ENCODE data around the gene TMEM106A.
"Not testable (repeated sequence)": the region's sequence is repeated elsewhere in the genome, so short reads cannot be mapped to it uniquely, and the experiment has no call there.

Gene TMEM106A

GRCh38 chr17:43215341-43215740 lies 3.7 kb downstream of the TMEM106A start:
- DNase-seq (ENCODE audit: low read depth): no peak

GRCh38 chr17:43216369-43216761 lies 4.7 kb downstream of the TMEM106A start:
- DNase-seq (ENCODE audit: low read depth): no peak

GRCh38 chr17:43216762-43217613 lies 5.3 kb downstream of the TMEM106A start:
- no peak for DNase-seq (ENCODE audit: low read depth)

DNA sequence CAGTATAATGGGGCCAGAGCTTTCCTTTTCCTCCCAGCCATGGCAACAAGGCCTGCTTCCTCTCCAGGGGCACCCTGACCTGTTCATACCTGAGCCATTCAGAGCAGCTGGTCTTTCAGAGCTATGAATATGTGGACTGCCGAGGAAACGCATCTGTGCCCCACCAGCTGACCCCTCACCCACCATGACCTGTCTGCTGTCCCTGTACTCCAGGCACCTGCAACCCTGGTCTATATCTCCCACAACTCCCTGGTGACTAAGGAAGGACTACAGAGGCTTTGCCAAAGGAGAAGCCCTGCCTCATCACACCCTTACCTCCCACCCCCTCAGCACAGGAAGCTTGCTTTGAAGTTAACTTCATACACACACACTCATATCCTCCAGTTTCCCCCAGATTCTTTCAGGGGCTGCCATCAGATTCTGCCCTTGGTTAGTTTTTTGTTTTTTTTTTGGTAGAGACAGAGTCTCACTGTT lies 6.0 kb downstream of the TMEM106A start:
- DNase-seq (ENCODE audit: low read depth): no peak

DNA sequence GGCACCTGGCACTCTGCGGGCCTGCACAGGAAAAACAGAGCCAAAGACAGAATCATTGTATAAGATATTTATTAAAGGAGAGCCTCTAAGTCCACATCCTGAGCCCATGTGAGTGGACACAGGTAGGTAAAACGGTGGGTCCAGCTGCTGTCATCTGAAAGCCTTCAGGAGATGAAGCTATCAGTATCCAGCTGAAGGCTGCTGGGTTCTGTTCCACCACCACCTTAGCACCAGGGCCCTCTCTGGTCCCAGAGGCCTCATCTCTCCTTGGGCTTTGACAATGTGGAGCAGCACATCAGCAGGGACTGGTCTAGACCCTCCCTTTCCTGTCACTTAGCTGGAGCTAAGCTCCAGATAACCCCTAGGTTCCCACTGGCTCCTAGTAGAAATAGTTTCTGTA lies 7.3 kb downstream of the TMEM106A start:
- DNase-seq (ENCODE audit: low read depth): no peak

DNA sequence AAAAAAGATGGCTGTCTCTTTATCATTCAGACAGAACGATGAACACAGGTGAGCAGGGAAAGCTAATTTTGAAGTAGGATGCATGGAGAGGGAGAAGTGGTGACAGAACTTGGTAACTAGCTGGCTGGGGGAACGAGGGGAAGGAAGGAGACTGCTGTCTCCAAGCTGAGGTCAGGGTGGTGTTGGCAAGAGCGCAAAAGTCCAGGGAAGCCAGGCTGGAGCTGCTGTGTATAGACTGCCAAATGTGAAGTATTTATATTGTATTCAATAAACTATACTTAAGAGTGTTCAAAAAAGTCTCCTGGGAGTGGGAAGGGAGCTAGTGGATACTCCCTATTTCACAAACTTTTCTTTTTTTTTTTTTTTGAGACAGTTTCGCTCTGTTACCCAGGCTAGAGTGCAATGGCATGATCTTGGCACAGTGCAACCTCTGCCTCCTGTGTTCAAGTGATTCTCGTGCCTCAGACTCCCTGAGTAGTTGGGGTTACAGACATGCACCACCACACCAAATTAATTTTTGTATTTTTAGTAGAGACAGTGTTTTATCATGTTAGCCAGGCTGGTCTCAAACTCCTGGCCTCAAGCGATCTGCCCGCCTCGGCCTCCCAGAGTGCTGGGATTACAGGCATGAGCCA lies 8.2 kb downstream of the TMEM106A start:
- no peak for DNase-seq (ENCODE audit: low read depth)

DNA sequence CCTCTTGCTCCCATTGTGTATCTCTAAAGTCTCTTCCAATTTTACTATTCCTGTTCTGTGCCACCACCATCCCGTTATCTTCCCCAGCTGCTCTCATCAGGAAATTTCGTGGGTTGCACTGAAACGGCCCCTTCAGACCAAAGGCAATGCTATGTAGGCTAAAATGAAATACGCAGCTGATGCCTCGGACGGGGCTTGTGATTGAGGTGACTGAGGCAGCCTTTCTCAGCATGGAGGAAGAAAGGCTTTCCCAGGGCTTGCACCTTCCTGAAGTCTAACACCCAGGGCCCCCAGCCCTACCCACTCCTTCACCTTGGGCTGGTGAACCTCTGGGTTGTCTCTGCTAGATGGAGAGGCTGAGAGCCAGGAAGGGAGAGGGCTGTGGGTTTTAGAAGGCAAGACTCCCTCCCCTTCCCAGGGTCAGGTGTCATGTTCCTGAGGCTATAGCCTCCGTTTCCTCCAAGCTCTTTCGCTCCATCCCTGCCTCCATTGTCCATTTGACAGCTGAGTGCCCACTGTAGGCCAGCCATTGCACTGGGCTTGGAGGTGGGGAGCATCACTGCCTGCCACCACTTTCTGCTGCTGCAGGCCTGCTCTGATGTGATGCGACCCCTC lies 8.9 kb downstream of the TMEM106A start:
- no peak for DNase-seq (ENCODE audit: low read depth)

- DNase-seq (ENCODE audit: low read depth): no peak
These were observed 12.6 kb downstream of the TMEM106A start for GRCh38 chr17:43224146-43224705.

- no peak for DNase-seq (ENCODE audit: low read depth)
These were observed 14.7 kb downstream of the TMEM106A start for GRCh38 chr17:43226393-43226792.

DNA sequence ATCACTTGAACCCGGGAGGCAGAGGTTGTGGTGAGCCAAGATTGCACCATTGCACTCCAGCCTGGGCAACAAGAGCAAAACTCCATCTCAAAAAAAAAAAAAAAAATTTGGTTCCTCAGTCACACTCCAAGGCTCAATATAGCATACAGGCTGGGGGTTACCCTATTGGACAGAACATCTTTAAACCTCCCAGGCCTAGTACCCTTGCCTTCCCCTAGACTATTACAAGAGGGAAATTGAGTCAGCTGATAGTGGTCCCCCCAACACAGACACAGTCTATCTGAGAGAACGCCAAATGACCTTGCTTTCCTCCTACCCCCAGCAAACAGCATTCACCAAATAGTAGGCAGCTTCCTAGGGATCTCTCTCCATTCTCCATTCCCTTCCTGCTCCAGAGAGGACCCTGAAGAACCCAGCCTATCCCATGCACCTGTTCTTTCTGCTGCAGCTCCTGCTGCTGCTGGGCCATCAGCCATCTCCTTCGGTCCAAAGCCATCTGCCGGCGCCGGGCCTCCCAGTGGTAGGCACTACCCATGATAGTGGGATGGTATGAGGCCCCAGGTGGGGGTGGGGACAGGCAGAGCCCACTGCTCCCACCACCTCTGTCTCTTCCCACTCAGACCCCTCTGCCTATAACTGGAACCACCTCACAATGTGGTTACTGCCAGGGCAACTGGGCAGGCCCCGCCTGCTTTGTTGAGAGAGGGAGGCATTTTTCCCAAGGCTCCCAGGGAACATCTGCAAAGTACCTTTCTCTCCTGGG lies 16.5 kb downstream of the TMEM106A start, which contains the start of gene CCDC200:
TSS of gene CCDC200 (minus strand) at position 604 of the 763 bp plus-strand sequence. CDS start at position 535, 69 bp downstream.
- not testable (repeated sequence) for DNase-seq (ENCODE audit: low read depth)

GRCh38 chr17:43231205-43232020 lies 19.7 kb downstream of the TMEM106A start:
- DNase-seq (ENCODE audit: low read depth): not testable (repeated sequence)

DNA sequence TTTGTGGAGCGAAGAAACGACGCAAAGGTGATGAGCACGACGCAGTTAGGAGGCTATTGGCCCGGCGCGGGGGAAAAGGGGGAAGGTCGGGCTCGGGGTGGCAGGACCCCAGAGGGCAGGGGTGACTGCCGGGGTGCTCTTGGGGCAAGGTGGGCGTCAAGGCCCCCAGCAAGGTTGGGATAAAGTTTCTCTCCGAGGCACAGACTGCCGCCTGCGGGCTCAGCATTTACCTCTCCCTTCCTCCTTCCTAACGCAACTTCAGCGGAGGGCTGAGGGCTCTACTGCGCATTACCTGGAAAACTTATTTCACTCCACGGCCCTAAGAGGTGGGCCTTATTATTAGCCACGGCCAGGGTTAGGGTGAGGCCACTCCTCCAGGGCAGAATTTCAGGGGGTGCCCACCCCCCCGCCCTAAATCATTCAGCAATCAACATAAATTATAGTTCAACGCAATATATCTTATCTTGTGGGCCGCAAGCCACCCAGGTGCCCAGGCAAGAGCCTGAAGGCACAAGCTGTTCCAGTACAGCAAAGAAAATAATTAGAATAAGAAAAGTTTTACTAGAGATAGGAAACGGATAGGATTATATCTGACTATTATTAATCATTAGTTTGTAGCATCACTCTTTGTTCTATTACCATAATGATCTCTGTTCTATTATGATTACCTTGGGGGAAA lies 20.5 kb downstream of the TMEM106A start:
- not testable (repeated sequence) for DNase-seq (ENCODE audit: low read depth)

GRCh38 chr17:43233263-43233662 lies 21.6 kb downstream of the TMEM106A start:
- not testable (repeated sequence) for DNase-seq (ENCODE audit: low read depth)

DNA sequence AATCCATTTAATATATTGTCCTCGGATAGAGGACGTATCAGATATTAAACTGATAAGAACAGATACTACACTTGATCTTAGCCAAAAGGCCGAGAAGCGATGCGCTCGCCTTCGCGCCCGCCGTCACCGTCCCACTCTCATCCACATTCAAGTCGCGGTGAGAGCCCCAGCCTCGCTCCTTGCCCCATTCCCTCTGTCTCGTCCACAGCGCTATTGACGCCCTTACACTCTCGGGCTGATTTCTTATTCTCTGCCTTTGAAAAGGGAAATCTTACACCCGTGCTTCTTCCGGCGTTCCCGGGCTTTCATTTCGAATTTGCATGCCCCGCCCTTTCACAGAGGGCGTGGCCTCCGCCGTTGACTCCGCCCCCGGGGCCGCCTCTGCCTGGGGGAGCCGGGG lies 22.2 kb downstream of the TMEM106A start, which contains the start of gene RNU2-1:
TSS of gene RNU2-1 (minus strand) at position 101 of the 400 bp plus-strand sequence.
- DNase-seq (ENCODE audit: low read depth): not testable (repeated sequence)

DNA sequence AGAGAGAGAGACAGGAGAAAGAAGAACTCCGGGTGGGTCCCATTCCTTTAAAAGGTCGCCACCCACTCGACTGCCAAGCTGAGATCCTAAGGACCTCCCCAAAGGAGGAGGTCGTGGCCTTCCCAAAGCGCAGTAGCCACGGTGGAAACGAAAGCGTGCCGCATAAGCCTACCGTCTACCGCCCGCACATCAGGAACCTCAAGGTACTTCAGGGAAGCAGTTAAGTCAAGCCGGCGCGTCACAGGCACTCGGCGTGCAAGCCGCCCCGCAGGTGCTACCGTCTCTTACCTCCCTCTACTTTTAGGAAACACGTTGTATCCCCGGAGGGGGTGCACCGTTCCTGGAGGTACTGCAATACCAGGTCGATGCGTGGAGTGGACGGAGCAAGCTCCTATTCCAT lies 27.9 kb downstream of the TMEM106A start:
- DNase-seq (ENCODE audit: low read depth): not testable (repeated sequence)

DNA sequence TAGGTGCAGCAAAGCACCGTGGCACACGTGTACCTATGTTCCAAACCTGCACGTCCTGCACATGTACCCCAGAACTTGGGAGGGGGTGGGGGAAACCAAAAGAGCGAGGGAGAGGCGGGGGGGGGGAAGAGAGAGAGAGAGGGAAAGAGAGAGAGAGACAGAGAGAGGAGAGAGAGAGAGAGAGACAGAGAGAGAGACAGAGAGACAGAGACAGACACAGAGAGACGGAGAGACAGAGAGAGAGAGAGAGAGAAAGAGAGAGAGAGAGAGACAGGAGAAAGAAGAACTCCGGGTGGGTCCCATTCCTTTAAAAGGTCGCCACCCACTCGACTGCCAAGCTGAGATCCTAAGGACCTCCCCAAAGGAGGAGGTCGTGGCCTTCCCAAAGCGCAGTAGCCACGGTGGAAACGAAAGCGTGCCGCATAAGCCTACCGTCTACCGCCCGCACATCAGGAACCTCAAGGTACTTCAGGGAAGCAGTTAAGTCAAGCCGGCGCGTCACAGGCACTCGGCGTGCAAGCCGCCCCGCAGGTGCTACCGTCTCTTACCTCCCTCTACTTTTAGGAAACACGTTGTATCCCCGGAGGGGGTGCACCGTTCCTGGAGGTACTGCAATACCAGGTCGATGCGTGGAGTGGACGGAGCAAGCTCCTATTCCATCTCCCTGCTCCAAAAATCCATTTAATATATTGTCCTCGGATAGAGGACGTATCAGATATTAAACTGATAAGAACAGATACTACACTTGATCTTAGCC lies 29.1 kb downstream of the TMEM106A start:
- DNase-seq (ENCODE audit: low read depth): not testable (repeated sequence)

DNA sequence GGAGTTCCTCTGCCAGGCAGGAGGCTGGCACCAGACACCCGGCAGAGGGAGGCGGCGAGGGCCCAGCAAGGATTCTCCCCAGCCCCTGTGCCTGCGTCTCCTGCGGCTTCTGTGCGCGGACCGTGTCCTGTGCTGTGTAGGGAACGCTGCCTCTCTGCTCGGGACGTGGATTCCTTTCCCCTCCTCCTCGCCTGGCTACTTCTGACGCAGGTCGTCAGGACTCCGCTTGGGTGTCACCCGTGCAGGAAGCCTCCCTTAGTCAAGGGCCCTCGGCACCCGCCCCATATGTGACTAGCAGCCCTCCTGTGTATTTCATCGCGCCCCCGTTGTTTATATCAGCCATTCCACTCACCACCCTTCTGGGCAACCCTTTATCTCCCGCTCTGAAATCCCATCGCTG lies 34.8 kb downstream of the TMEM106A start:
- not testable (repeated sequence) for DNase-seq (ENCODE audit: low read depth)
